Measurements from ENCODE around the gene CNNM1. TPM values are rescaled to one million over a fixed set of nuclear protein-coding genes. Genes with fewer than 3 reads are reported as not detected.

CNNM1 gene
- total and polyA plus RNA-seq, 2 donors from 2014 or later, result 0.49 to 0.85 TPM

- H3K9ac ChIP-seq (ENCODE audit: low read length in 3 of 3), result no peak overlapping the region
- no peak for FAIRE-seq
- DNase-seq, result no peak
- intact Hi-C loops (cut with DNase I), result loop anchor here (5.0 kb wide), 1 partner anchor 214 kb away; no protein-coding TSS in a partner anchor
- H3K27me3 ChIP-seq (ENCODE audit: control insufficient read depth, insufficient read depth, low read length), result no peaks in the 10 kb centered on the region
- no peaks in the 10 kb centered on the region for H3K9me3 ChIP-seq (ENCODE audit: control insufficient read depth in 2 of 3, insufficient read depth in 1 of 3, low read length in 3 of 3)
- TF ChIP-seq, protein P1, sequence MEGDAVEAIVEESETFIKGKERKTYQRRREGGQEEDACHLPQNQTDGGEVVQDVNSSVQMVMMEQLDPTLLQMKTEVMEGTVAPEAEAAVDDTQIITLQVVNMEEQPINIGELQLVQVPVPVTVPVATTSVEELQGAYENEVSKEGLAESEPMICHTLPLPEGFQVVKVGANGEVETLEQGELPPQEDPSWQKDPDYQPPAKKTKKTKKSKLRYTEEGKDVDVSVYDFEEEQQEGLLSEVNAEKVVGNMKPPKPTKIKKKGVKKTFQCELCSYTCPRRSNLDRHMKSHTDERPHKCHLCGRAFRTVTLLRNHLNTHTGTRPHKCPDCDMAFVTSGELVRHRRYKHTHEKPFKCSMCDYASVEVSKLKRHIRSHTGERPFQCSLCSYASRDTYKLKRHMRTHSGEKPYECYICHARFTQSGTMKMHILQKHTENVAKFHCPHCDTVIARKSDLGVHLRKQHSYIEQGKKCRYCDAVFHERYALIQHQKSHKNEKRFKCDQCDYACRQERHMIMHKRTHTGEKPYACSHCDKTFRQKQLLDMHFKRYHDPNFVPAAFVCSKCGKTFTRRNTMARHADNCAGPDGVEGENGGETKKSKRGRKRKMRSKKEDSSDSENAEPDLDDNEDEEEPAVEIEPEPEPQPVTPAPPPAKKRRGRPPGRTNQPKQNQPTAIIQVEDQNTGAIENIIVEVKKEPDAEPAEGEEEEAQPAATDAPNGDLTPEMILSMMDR (IDR thresholded peaks at IDR 0.05; ENCODE audit: borderline replicate concordance, extremely low read depth, insufficient read depth), result no peak
- peaks cover 3 to 28% (median 15%) of the 10 kb centered on the region in 3 donors for H3K36me3 ChIP-seq (ENCODE audit: control insufficient read depth in 2 of 3, insufficient read depth in 3 of 3, low read length in 3 of 3)
- H3K27ac ChIP-seq (ENCODE audit: low read depth in 2 of 2, low read length in 2 of 2), result no peak overlapping the region
- H3K4me3 ChIP-seq (ENCODE audit: low read length in 3 of 3), result no peak overlapping the region
- peaks cover 0 to 3% (median 0%) of the 10 kb centered on the region in 3 donors for H3K4me1 ChIP-seq (ENCODE audit: control insufficient read depth in 2 of 3, insufficient read depth in 2 of 3, low read depth in 1 of 3, low read length in 3 of 3)
Measured at GRCh38 chr10:99393683-99394082, 64.5 kb downstream of the CNNM1 start.

- H3K4me3 ChIP-seq (ENCODE audit: low read length in 3 of 3), result no peak overlapping the region
- DNase-seq, result no peak
- H3K9me3 ChIP-seq (ENCODE audit: control insufficient read depth in 2 of 3, insufficient read depth in 1 of 3, low read length in 3 of 3), result no peaks in the 10 kb centered on the region
- H3K36me3 ChIP-seq (ENCODE audit: control insufficient read depth in 2 of 3, insufficient read depth in 3 of 3, low read length in 3 of 3), result peaks cover 3 to 33% (median 18%) of the 10 kb centered on the region in 3 donors
- H3K9ac ChIP-seq (ENCODE audit: low read length in 3 of 3), result no peak overlapping the region
- intact Hi-C loops (cut with DNase I), result loop anchor here (5.0 kb wide), 1 partner anchor 213 kb away; no protein-coding TSS in a partner anchor
- no peaks in the 10 kb centered on the region for H3K27me3 ChIP-seq (ENCODE audit: control insufficient read depth, insufficient read depth, low read length)
- H3K27ac ChIP-seq (ENCODE audit: low read depth in 2 of 2, low read length in 2 of 2), result no peak overlapping the region
- no peak for FAIRE-seq
- TF ChIP-seq, protein P1 (IDR thresholded peaks at IDR 0.05; ENCODE audit: borderline replicate concordance, extremely low read depth, insufficient read depth), result no peak
- H3K4me1 ChIP-seq (ENCODE audit: control insufficient read depth in 2 of 3, insufficient read depth in 2 of 3, low read depth in 1 of 3, low read length in 3 of 3), result peaks cover 0 to 3% (median 0%) of the 10 kb centered on the region in 3 donors
Measured at GRCh38 chr10:99394256-99394655, 65.1 kb downstream of the CNNM1 start.

DNA sequence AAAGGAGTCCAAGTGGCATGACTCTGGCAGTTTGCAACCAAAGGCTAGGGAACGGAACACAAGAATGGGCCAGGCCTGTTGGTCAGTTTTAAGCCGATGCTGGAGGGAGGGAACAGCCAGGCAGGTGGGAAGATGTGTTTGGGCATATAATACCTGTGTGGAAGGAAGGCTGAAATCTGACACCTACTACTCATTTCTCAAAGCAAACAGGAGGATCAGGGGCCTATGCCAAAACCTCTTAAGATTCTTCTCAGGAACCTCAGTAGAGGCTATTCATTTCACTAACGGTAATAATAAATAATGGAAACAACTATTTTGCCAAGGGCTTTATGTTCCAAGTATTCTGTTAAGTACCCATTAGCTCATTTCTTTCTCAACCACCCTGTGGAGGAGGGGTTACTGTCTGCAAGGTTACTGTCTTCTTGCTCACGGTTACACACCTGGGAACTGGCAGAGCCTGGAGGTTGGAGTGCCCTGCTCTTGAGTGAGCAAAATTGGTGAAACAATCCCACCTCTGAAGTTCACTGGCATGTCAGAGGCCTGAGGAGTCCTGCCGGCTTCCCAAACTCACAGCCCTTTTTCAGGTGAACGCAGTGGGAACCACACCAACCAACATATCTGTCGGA lies 65.7 kb downstream of the CNNM1 start:
- TF ChIP-seq, protein P1 (IDR thresholded peaks at IDR 0.05; ENCODE audit: borderline replicate concordance, extremely low read depth, insufficient read depth), result no peak
- Histone ChIP-seq H3K9me3 (ENCODE audit: control insufficient read depth in 2 of 3, insufficient read depth in 1 of 3, low read length in 3 of 3) (no peaks in the 10 kb centered on the region), H3K36me3 (ENCODE audit: control insufficient read depth in 2 of 3, insufficient read depth in 3 of 3, low read length in 3 of 3) (peaks cover 3 to 36% (median 21%) of the 10 kb centered on the region in 3 donors), H3K4me3 (ENCODE audit: low read length in 3 of 3) (no peak overlapping the region), H3K4me1 (ENCODE audit: control insufficient read depth in 2 of 3, insufficient read depth in 2 of 3, low read depth in 1 of 3, low read length in 3 of 3) (peaks cover 0 to 3% (median 0%) of the 10 kb centered on the region in 3 donors), H3K27ac (ENCODE audit: low read depth in 2 of 2, low read length in 2 of 2) (no peak overlapping the region), H3K9ac (ENCODE audit: low read length in 3 of 3) (no peak overlapping the region), H3K27me3 (ENCODE audit: control insufficient read depth, insufficient read depth, low read length) (no peaks in the 10 kb centered on the region)
- no peak for DNase-seq
- intact Hi-C loops (cut with DNase I), result loop anchor here (5.0 kb wide), 1 partner anchor 212 kb away; no protein-coding TSS in a partner anchor
- FAIRE-seq, result no peak

Measured in kidney (tissue), 14 donors.